AG09319 (cell line): ENCODE measurements around the gene ACBD6.

ENCODE experiments used
- DNase-seq: peaks from one replicate; pipeline ENCODE4 v3.0.0-alpha.2; 2010; ENCODE audit warnings: low read depth; ENCODE audit errors: extremely low read depth
- CTCF ChIP-seq: IDR thresholded peaks from 2 replicates; pipeline ENCODE4 v1.5.1; 2011; ENCODE audit warnings: low read depth, mild to moderate bottlenecking, inconsistent platforms, low read length, moderate library complexity

ACBD6 gene

GRCh38 chr1:180258290-180258689 lies 244.1 kb downstream of the ACBD6 start:
- TF ChIP-seq CTCF: no peak
- no peak for DNase-seq

- TF ChIP-seq CTCF: no peak
- DNase-seq: no peak
These were observed 244.9 kb downstream of the ACBD6 start for GRCh38 chr1:180257486-180257885.

DNA sequence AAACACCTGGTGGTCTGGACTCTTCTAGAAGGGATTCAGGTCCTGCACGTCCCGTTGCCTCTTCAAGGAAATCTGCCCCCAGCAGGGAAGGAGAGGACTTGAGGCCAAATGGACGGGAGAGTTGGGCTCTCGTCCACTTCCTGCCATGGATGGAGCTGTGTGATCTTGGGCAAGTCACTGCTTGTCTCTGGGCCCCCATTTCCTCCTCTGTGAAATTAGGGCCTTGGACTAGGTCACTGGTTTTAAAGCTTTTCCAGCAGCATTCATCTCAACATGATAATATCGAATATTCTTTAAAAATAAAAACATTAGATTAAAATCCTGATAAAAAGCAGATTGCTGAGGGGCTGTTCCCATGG lies 245.4 kb downstream of the ACBD6 start:
- TF ChIP-seq CTCF: no peak

DNA sequence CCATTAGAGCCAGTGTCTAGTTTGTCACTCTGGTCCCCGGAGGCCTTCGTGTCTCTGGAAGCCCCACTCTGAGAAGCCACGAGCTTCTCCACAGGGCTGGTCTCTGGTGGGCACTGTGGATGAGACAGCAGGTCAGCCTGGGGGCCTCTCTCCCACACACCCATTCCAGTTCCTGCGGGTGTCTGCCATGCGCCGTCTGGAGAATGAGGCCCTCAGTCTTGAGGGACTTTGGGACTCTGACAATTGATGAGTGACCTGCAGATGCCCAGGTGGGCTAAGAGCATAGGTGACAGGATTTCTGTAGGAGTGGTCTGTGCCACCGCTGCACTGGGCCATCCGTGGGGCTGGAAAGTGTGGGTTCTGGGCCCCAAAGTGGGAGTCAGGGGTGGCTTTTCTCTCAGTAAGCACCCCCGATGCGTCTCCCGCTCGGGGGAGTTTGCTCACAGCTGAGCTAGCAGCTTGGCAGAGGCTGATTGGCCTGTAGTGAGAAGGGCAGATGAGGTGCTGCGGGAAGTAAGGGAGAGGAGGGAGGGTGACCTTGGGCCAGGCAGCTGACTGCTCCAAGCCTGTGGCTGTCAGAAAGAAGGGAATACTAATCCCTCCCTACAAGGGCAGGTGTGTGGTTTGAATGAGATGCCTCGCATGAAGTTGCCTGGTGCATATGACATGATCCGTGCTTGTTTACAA lies 245.9 kb downstream of the ACBD6 start:
- no peak for DNase-seq
- no peak for TF ChIP-seq CTCF

More for the DNA sequence above, 245.4 kb downstream of the ACBD6 start:
- no peak for DNase-seq

- DNase-seq: no peak
- TF ChIP-seq CTCF: no peak
These were observed 246.6 kb downstream of the ACBD6 start for GRCh38 chr1:180255536-180256340.

DNA sequence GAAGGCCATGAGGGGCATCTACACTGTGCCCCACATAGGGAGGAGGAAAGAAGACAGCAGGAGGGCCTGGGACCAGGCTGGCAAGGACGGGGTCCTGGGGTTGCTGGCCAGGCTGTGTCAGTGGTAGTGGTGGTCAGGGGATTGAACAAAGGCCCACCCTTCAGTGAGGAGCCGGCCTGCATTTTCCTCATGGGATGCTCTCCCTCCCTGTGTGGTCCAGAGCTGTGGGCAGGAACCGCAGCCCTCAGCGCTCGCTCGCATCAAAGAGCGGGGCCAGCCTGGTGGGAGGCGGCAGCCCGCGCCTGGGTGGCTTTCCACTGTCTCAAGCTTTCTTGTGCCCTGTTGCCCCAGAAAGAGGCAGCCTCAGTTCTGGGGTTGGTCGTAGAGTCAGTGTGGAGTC lies 247.5 kb downstream of the ACBD6 start:
- DNase-seq: no peak
- no peak for TF ChIP-seq CTCF

- no peak for DNase-seq
- no peak for TF ChIP-seq CTCF
These were observed 247.9 kb downstream of the ACBD6 start for GRCh38 chr1:180254496-180254819.
